HG03108 (cell line): ENCODE data around the gene CACTIN.
"Not testable (repeated sequence)": the region's sequence is repeated elsewhere in the genome, so short reads cannot be mapped to it uniquely, and the experiment has no call there.

Source experiments
- ATAC-seq: cut with Tn5 transposase; IDR thresholded peaks from one replicate; pipeline ENCODE4 v1.9.1; 2021; ENCODE audit warnings: moderate library complexity; ENCODE audit not compliant: unreplicated experiment

CACTIN gene

DNA sequence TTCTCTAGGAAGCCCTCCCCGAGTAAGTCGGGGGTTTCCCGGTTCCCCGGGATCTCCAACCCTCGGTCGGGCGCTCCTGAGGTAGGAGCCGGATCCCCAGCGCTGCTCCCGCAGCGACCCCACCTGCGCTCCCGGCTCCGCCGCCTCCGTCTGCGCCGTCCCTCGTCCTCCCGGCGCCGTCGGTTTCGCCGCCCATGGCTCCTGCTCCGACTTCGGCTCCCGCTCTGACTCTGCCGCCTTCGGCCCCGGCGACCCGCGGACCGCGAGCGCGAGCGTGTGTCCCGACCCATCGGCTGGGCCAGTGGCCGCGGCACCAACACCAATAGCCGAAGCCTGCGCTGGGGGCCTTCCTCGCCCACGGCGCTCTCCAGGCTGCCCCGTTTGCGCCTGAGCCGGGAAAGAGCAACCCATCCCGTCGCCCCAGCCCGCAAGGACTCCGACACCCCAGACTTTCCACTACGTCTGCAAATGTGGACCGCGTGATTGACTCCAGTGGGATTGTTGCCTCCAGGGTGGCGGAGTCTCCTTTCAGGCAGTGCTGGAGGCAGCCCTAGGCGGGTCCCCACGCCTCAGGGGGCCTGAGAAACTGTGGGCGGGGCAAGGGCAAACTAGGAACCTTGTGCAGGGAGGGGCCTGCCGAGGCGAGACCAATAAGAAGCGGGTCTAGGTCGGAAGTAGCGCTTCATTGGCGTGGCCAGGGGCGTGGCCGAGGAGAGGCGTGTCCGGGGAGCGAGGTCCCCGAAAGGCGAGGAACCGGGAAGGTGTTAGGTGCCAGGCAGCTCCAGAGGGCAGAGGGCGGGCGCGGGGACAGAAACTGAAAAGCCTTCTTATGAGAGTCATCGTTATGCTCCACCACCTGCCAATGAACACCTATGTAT lies at the start of gene CACTIN:
Gene CACTIN (minus strand): TSS at position 318 of the 878 bp plus-strand sequence. CDS start 28 bp downstream, at position 290.
- ATAC-seq = peak; percentile 87

DNA sequence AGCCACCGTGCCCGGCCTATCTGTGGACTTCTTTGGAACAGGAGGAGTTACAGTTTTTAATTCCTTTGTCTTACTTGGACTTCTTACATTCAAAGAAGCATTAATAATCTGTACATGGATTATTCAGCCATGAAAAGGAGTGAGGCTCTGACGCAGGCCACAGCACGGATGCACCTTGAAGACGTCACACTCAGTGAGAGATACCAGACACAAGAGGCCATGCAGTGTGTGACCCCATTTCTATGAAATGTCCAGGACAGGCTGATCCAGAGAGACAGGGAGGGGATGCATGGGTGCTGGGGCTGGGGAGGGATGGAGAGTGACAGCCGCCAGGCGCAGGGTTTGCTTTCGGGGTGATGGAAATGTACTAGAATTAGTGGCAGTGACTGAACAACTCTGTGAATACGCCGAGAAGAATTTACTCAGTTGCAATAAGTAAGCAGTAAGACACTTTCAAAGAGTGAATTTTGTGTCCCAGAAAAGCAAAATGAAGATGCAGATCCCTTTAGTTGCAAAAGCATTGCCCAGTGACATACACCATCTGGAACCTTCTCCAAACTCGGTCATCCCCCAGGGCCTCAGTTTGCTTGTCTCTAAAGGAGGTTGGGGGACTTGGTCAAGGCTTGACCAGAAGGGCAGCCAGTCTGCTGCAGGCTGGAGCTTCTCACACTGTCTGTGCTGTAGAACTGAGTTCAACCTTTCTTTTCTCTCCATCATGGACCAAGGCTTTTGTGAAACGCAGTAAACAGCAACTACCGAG lies 48.4 kb upstream of the CACTIN start:
- no peak for ATAC-seq

DNA sequence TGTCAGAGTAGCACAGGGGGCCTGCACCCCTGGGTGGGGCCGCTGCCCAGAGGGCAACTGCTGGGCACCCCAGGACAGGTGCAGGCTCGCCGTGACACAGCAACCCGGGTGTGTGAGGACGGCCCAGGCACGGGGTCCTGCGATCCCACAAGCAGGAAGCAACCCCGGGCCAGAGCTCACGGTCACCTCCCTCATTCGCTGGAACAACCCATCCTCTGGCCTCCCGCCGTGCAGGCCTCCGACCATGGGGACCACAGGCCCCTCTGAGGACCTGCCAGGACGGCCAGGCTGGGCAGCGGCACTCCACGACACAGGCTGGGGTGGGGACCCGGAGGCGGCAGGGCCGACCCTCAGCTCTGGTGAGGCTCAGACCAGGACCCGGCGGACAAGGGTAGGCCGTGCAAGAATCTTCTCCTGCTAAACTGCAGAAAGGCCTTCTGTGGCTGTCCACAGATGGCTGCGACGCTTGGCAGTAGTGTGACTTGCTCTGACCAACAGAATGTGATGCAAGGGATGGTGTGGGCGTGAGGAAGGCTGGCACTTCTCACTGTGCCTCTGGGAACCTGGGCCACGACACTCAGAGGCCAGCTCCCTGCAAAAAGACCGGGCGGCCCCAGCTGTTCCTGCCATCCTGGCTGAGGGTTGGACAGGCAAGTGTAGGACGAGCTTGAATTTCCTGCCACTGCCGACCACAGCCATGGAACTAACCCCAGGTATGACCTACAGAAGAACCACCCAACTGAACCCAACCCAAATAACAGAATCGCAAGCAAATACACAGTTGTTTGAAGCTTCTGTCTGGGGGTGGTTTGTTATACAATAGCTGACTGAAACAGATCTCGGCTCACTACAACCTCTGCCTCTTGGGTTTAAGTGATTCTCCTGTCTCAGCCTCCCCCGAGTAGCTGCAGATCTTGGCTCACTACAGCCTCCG lies 47.2 kb upstream of the CACTIN start:
- ATAC-seq = no peak

DNA sequence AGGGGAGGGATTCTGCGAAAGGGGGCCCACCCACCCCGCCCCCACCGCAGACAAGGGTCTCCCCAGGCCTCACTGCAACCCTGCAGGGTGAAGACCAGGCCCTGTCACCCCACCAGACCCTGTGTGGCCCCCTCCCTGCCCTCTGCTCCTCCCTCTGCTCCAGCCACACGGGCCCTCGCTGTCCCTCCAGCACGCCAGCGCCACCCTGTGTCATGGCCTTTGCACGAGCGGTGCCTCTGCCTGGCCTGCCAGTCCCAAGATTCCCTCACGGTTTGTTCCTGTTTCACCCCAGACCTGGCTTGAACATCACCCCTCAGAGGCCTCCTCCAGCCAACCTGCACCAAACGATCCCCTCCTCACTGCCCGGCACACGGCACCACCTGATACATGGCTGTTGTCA lies 46.4 kb upstream of the CACTIN start:
- no peak for ATAC-seq

DNA sequence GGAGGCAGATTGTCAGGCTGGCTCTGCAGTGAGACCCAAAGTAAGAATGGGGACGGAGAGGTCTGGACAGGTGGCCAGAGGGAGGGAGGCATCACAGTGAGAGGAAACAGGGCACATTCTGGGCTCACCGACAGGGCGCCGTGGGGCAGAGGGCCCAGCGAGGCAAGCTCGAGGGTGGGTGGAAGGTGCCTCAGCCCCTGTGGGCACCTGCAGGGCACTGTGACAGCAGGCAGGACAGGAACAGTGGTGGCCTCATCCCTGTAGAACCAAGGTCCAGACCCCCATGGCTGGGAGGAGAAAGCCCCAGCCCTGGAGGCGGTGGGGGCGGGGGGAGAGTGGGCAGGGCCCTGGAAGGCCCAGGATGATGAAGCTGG lies 46.0 kb upstream of the CACTIN start:
- ATAC-seq = no peak

DNA sequence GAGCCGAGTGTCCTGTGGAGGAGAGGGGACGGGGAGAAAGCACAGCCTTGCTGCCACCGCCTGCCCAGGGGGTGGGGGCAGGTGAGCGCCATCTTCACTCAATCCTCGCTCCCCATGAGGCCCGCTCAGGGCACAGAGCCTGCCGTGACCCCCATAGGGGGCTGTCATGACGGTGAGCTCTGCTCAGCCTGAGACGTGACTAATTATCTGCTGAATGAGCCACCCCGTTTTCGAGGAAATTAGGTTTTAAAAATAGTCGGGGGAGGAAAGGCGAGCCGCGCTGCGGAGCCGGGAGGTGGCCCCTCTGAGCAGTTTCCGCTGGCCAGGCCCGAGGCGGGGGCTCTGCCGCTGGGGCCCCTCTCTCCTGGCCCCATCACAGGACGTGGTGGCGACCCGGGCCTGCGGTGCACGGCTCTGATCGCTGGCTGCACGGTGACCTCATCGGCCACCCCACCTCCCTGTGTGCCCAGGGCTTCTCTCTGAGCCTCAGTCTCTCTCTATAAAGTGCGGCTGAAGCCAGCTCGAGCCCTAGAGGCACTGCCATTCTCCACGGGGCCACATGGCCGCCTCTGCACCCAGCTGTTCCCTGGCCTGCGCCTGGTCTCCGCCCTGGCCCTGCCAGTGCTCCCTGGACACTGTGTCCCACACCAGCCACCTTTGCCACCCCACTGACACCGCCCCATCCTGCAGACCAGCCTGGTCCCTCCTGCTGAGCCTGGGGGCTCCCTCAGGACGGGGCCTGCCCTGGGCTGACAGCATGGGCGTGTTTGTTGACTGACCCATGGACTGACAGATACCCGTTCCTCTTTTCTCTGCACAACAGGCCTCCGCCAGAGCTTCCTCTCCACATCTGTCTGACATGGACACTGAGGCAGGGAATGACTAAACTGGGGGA lies 45.3 kb upstream of the CACTIN start:
- no peak for ATAC-seq

DNA sequence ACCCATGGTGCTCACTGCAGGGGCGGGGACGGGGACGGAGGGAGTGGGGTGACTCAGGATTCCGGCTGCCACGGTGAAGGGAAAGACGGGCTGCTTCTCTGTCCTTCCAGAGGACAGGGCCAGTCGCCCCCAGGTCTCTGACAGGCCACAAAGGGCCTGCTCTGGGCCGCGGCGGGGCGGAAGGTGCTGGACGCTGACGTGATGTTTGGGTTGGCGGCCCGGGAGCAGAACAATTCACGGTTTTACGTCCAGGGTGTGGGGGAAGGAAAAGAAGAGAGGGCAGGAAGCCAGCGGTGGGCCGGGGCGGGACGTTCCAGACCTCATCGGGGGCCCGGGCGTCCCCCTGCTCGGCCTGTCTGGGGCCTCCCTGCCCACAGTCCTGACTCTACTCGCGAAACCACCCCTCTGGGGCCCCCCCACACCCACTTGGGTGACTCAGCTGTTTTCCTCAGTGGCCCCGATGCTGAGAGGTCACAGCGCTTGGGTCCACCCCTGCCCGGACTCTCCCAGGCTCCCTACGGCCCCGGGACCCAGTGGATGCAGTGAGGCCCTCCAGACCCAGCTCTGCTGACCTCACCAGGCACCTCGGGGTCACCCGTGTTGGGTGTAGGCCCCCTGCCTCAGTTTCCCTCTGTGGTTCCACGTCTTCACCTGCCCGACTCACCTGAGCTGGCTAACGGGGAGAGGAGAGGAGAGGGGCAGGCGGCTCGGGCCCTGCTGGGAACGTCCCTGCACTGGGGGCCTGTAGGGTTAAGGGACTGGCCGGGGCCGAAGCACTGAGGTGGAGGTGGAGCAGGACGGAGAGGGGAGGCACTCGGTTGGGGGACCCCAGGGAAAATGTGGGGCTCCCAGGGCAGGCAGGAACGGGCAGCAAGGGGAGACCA lies 44.4 kb upstream of the CACTIN start:
- ATAC-seq = no peak

DNA sequence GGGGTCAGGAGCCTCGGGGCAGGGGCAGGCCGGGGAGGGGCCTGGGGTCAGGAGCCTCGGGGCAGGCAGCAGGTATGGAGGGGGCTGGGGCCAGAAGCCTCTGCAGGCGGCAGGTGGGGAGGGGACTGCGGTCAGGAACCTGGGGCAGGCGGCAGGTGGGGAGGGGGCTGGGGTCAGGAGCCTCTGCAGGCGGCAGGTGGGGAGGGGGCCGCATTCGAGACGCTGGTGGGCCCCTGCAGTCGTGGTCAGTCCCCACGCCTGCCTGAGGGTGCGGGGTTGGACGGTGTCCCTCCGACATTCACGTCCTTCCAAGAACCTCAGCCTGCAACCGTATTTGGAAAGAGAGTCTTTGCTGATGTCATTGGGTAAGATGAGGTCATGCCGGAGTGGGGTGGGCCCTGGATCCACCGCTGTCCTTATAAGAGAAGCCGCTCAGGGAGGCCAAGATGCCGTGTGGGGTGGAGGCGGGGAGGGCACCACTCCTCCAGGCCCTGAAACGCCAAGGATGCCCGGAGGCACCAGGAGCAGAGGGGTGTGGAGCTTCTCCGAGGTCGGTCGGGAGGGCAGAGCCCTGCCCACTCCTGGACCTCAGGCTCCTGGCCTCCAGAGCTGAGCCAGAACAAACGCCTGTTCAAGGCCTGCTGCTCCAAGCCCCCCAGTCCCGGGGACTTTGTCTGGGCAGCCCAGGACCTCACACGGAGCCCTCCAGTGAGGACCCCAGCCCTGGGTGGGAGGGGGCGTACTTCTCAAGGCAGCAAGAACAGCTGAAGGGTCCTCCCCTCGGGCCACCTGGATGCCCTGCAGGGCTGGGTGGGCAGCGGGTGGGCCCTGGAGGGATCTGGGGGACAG lies 43.6 kb upstream of the CACTIN start:
- ATAC-seq = no peak

DNA sequence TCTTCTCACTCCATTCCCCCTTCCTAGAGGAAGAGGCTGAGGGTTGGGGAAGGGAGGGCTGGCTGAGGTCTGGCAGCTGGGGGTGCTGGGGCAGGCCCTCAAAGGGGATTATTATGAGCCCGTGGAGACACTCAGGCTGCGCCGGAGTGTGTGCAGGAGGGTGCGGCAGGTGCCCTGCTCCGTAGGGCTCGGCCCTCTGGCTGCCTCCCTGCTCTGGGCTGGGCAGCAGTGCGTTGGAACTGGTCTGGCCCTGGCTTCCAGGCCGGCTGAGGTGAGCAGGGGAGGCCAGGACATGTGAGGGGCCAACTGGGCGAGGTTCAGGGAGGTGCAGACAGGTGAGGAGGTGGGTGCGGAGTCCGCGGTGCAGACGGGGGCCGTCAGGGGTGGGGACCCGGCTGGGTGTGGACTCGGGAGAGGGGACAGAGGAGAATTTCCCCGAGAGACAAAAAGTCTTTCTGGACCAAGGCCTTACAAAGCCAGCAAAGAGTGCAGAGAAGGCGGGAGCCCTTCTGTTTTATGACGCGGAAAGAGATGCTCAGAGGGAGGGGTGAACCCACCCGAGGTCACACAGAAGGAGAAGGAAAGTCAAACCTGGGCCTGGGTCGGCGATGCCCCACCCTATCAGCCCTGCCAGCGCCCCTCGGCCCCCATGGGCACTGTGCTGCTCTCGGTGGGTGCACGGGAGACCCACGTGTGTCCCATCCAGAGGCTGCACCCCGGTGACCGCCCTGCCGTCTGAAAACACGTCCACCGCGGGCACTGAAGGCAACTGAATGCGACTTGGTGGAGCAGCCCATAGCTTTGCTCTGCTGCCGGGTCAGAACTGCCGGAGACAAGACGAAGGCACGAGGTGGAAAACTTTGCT lies 42.7 kb upstream of the CACTIN start:
- no peak for ATAC-seq

DNA sequence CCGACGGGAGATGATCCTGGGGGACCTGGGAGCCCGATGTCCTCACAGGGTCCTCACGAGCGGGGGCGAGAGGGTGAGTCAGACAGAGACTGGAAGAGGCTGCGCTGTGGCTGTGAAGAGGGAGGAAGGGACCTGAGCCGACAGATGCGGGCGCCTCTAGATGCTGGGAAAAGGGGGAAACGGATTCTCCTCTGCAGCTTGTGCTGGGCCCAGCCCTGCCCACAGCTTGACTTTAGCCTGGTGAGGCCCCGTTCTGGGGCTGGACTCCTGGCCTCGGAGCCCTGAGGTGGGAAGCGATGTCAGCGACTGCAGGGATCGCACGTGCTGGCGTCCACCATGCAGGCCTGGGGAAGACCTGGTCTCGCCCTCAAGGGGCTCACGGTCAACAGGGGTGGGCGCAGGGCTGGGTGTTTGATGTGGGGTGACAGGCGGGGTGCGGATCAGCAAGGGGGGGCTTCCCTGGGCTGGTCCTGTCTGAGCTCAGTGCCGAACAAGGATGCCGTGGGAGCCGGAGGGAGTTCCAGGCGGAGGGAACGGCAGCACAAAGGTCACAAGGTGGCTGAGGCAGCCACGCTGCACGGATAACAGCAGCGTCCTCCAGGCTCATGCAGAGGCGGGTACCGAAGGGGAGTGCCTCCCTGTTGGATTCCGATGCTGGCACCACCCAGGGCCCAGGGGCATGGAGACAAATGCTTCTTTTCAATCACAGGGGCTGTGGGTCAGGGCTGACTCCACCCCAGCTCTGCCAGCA lies 41.9 kb upstream of the CACTIN start:
- no peak for ATAC-seq

DNA sequence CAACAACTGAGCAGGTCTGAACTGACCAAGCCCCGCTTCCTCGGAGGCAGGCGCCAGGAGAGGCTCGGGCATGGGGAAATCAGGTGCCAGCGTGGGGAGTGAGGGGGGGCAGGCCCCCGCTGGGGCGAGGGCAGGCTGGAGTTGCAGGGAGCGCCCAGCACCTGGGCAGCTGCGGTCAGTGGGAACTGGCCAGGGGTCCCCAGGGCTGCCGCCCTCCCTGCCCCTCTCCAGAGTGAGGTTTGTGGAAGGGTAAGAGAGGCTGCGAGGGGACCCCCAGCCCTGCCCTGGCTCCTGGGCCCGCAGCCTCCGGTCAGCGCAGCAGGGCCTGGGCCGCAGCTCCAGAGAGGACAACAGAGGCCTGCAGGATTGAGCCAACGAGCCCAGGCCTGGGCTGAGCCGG lies 41.2 kb upstream of the CACTIN start:
- ATAC-seq = no peak

DNA sequence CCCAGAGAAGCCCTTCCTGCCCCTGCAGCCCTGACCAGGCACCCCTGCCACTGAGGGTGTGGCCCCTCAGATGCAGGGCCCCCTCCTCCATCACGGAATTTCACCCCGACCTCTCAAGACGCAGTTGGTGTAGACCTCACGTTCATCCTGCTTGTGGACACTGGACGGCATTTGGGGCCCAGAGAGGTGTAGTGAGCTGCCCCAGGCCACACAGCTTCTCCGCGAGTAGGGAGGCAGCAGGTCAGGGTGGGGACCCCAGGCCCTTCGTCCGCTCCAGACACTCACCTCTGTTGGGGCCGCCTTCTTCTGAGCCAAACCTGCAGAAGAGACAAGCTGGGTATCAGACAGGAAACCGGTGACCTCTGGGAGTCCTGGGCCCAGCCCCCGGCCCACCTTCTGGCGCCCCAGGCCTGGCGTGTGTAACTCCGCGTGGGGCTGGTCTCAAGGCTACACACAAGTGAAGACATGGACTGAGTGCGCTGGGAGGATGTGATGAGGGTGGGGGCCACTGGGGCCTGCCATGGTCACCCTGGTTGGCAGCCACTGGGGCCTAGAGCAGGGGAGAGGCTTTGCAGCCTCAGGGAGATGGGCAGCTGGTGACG lies 40.5 kb upstream of the CACTIN start:
- ATAC-seq = no peak

DNA sequence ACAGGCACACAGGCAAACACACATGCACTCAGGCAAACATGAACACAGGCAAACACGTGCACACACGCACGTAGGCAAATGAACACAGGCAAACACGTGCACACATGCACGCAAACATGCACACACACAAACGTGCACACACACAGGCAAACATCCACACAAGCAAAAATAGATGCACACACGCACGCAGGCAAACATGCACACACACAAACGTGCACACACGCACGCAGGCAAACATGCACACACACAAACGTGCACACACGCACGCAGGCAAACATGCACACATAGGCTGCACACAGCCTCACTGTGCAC lies 39.9 kb upstream of the CACTIN start:
- ATAC-seq = not testable (repeated sequence)

DNA sequence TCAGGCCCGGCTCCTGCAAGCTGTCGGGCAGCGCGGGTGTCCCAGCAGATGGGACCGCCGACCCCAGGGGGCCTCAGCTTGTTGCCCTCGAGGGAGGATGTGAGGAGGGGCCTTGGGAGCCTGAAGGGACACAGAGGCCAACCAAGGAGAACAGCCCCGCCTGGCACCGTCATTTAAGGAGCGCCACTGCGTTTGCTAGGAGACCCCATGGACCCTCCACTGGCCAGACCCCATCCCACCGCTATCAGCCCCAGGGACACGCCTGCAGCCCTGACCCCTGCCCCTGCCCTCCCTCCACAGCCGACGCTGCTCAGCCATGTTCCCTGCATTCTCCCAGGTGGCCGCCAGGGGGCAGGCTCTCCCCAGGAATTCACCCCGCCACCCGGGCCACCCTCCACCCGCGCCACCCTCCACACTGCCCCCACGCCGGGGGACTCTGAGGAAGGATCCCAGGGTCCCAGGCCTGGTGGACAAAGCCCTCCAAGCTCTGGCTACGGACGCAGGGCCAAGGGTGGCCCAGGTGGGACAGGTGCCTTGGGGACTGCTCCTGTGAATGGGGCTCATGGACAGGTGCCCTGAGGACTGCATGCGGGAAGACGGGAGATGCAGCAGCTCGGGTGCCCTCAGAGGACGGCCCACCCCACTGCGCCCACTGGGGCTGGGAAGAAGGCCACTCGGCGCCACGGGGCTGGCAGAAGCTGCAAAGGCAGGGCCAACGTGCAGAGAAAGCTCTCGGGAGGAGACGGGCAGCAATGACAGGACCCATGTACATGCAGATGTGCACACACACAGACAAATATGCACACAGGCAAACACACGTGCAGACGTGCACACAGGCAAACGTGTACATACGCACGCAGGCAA lies 39.3 kb upstream of the CACTIN start:
- ATAC-seq = no peak

DNA sequence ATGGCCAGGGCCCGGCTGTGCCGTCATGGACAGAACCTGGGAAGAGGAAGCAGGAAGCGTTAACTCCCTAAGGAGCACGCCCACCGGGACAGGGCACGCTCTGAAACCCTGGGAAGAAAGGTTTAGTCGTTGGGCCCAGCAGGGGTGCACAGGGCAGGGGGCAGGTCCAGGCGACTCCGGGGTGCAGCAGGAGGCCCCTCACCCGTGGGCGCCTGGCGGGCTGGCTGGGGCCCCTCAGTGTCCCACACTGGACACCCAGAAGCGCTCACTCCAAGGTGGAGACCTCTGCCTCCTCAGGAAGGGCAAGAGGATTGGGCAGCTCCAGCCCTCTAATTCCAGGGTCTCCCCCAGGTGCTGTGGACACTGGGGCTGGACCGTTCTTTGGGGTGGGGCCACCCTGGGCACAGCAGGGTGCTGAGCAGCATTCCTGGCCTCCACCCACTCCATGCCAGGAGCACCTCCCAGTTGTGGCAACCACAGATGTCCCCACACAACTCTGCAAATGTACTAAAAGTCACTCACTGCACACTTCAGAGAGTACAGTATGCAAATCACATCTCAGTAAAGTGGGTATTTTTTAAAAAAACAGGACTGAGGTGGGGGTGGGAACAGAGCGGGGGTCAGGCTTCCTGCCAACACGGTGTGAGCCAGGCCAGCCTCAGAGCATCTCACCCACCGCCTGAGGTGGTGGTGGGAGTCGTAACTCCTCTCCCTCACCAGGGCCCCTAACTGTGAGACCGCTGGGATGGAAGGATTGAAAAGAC lies 38.5 kb upstream of the CACTIN start:
- ATAC-seq = no peak
